Esophagus mucosa (tissue), 1 donor: ENCODE results near the gene EGR1. TPM values are rescaled to one million over a fixed set of nuclear protein-coding genes. Genes with fewer than 3 reads are reported as not detected.
A peak's percentile ranks its signal among the peaks of the same experiment; 100 is the strongest.

ENCODE experiments used
- ATAC-seq: fragments of 200-7000 bp; cut with Tn5 transposase; one replicate; pipeline ENCODE4 v1.9.1; 2020
- total RNA-seq: library from RNA; stranded (reverse); gene quantifications from one replicate; pipeline ENCODE4 v1.2.4, GENCODE V29; 2023
- donor health status: DM: yes; HTN: yes; CAD: no.

Gene EGR1
- total RNA-seq, 1 donor from 2014 or later = 35.1 TPM

GRCh38 chr5:138508958-138509357, 43.7 kb downstream of the EGR1 start:
- ATAC-seq = peak; percentile 14

GRCh38 chr5:138514021-138514420, 48.7 kb downstream of the EGR1 start:
- ATAC-seq = no peak

DNA sequence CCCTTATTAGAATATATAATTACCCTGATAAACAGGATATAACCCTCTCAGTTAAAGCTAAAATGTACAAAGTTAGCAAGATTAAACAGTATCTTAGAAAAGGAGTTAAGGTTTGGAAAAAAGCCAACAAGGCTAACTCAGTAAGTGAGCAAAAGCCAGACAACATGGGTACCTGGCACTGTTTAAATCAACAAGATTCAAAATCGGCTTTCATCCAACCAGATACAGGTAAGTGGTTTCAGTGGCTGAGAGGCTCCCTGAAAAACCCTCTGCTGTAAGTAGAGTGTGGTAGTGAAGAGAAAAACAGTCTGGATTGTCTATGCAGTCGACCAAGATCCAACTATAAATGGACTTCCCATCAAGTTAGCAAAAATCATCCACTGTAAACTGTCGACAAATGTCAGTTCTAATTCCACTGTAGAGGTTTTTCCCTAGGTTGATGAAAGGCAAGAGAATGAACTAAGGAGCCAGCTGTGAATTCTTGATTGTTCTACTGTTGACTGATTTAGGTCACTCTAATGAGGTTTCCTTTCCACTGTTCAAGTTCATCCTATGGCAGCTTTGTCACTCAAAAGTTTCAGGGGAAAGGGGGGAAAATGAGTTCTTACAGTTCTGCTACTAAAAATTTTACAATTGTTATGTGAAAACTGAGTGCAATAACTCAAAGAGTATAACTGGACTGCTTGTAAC, 50.4 kb downstream of the EGR1 start:
- no peak for ATAC-seq

- no peak for ATAC-seq
Observed at GRCh38 chr5:138517437-138517836, 52.2 kb downstream of the EGR1 start.

Other genes starting within 250 kb of the EGR1 start
- not detected for gene GFRA3, start 190.9 kb upstream of the EGR1 start, total RNA-seq
- gene CDC25C, start 133.7 kb upstream of the EGR1 start, total RNA-seq = 2.7 TPM
- gene FAM53C, start 127.2 kb upstream of the EGR1 start, total RNA-seq = 12.6 TPM
- 32.1 TPM for gene KDM3B, start 112.8 kb upstream of the EGR1 start, total RNA-seq
- gene REEP2, start 26.4 kb upstream of the EGR1 start, total RNA-seq = 0.36 TPM
- 125 TPM for gene ETF1, start 77.8 kb downstream of the EGR1 start, total RNA-seq
- 176 TPM for gene HSPA9, start 109.9 kb downstream of the EGR1 start, total RNA-seq